Measurements from ENCODE around the gene PHACTR2. TPM values are rescaled to one million over a fixed set of nuclear protein-coding genes. Genes with fewer than 3 reads are reported as not detected.

Gene PHACTR2
- total RNA-seq, 2 experiments from 2014 or later = 19.6 to 25.0 TPM

- H3K9me3 Mint-ChIP-seq = no peaks in the 10 kb centered on the region
- no peak for DNase-seq
- H3K27ac Mint-ChIP-seq = no peak overlapping the region
- no peaks in the 10 kb centered on the region for H3K9me3 ChIP-seq (ENCODE audit: control insufficient read depth in 1 of 2, insufficient read depth in 1 of 2, low read length in 2 of 2)
- intact Hi-C loops (cut with DNase I, micrococcal nuclease) = no loop called here
- ChIA-PET POLR2A (no interaction called here), CTCF (no interaction called here)
- H3K27me3 Mint-ChIP-seq = no peaks in the 10 kb centered on the region
- H3K36me3 Mint-ChIP-seq (ENCODE audit: low read depth) = no peaks in the 10 kb centered on the region
- TF ChIP-seq, protein P1, sequence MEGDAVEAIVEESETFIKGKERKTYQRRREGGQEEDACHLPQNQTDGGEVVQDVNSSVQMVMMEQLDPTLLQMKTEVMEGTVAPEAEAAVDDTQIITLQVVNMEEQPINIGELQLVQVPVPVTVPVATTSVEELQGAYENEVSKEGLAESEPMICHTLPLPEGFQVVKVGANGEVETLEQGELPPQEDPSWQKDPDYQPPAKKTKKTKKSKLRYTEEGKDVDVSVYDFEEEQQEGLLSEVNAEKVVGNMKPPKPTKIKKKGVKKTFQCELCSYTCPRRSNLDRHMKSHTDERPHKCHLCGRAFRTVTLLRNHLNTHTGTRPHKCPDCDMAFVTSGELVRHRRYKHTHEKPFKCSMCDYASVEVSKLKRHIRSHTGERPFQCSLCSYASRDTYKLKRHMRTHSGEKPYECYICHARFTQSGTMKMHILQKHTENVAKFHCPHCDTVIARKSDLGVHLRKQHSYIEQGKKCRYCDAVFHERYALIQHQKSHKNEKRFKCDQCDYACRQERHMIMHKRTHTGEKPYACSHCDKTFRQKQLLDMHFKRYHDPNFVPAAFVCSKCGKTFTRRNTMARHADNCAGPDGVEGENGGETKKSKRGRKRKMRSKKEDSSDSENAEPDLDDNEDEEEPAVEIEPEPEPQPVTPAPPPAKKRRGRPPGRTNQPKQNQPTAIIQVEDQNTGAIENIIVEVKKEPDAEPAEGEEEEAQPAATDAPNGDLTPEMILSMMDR (IDR thresholded peaks at IDR 0.05) = no peak
- H3K36me3 ChIP-seq (ENCODE audit: insufficient read depth, low read length) = no peaks in the 10 kb centered on the region
- ATAC-seq (ENCODE audit: poor library complexity) = no peak
- H3K4me1 Mint-ChIP-seq (ENCODE audit: low read depth) = peaks cover 37% of the 10 kb centered on the region
- peaks cover under 1% of the 10 kb centered on the region for H3K4me1 ChIP-seq (ENCODE audit: insufficient read depth, low read length)
- H3K27me3 ChIP-seq (ENCODE audit: control insufficient read depth in 1 of 2, insufficient read depth in 2 of 2, low read length in 2 of 2) = no peaks in the 10 kb centered on the region
- H3K4me3 ChIP-seq (ENCODE audit: low read length) = no peak overlapping the region
- no peak overlapping the region for H3K4me3 Mint-ChIP-seq
- no peak overlapping the region for H3K27ac ChIP-seq (ENCODE audit: low read depth in 1 of 2, low read length in 2 of 2)
These were observed 21.1 kb downstream of the PHACTR2 start for GRCh38 chr6:143698759-143699429.

GRCh38 chr6:143699430-143699825 lies 21.7 kb downstream of the PHACTR2 start:
- no peaks in the 10 kb centered on the region for H3K27me3 ChIP-seq (ENCODE audit: control insufficient read depth in 1 of 2, insufficient read depth in 2 of 2, low read length in 2 of 2)
- no peak for ATAC-seq (ENCODE audit: poor library complexity)
- Mint-ChIP-seq H3K4me1 (ENCODE audit: low read depth) (peaks cover 34% of the 10 kb centered on the region), H3K4me3 (no peak overlapping the region), H3K27ac (no peak overlapping the region), H3K27me3 (no peaks in the 10 kb centered on the region), H3K9me3 (no peaks in the 10 kb centered on the region), H3K36me3 (ENCODE audit: low read depth) (no peaks in the 10 kb centered on the region)
- no peak overlapping the region for H3K4me3 ChIP-seq (ENCODE audit: low read length)
- no peaks in the 10 kb centered on the region for H3K4me1 ChIP-seq (ENCODE audit: insufficient read depth, low read length)
- TF ChIP-seq, protein P1 (IDR thresholded peaks at IDR 0.05) = no peak
- intact Hi-C loops (cut with DNase I, micrococcal nuclease) = no loop called here
- H3K9me3 ChIP-seq (ENCODE audit: control insufficient read depth in 1 of 2, insufficient read depth in 1 of 2, low read length in 2 of 2) = no peaks in the 10 kb centered on the region
- ChIA-PET POLR2A (no interaction called here), CTCF (no interaction called here)
- no peak for DNase-seq
- H3K36me3 ChIP-seq (ENCODE audit: insufficient read depth, low read length) = no peaks in the 10 kb centered on the region
- no peak overlapping the region for H3K27ac ChIP-seq (ENCODE audit: low read depth in 1 of 2, low read length in 2 of 2)

DNA sequence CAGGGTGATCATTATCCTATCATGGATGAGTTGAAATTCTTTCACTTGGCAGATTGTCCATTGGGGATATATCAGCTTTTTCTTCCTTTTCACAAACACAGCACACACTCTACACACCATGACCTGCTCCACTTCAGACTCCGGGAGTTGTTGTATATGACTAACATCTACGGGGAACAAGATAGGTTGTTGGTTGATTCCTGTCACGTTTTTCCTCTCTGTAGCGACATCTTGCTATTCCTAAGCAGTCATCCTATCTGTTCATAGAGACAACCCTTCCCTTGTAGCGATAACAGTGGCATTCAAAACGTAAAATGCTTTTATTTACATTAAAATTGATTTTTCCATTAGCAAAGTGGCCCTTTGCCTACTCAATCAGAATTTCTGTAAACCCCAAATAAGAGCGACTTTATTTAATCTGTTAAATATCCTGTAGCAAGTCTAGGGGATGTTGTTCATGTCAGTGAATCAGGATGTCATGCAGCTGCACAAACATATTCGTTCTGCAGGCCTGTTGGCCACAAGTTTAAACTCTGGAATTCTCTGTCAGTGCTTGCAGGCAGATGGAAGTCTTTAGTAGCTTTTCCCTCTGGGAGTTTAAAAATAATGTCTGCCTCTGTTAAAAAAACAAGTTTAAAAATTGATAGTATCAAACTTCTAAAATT lies 23.1 kb downstream of the PHACTR2 start:
- TF ChIP-seq, protein P1 (IDR thresholded peaks at IDR 0.05) = no peak
- Histone ChIP-seq H3K9me3 (ENCODE audit: control insufficient read depth in 1 of 2, insufficient read depth in 1 of 2, low read length in 2 of 2) (peaks cover 0 to 6% of the 10 kb centered on the region in 2 experiments), H3K27ac (ENCODE audit: low read depth in 1 of 2, low read length in 2 of 2) (no peak overlapping the region), H3K27me3 (ENCODE audit: control insufficient read depth in 1 of 2, insufficient read depth in 2 of 2, low read length in 2 of 2) (no peaks in the 10 kb centered on the region), H3K4me1 (ENCODE audit: insufficient read depth, low read length) (no peaks in the 10 kb centered on the region), H3K36me3 (ENCODE audit: insufficient read depth, low read length) (no peaks in the 10 kb centered on the region), H3K4me3 (ENCODE audit: low read length) (no peak overlapping the region)
- no peaks in the 10 kb centered on the region for H3K9me3 Mint-ChIP-seq
- no peaks in the 10 kb centered on the region for H3K27me3 Mint-ChIP-seq
- peaks cover 20% of the 10 kb centered on the region for H3K4me1 Mint-ChIP-seq (ENCODE audit: low read depth)
- H3K27ac Mint-ChIP-seq = no peak overlapping the region
- POLR2A ChIA-PET = interaction anchor here (0.5 kb wide), 1 partner anchor 31 kb away, joined by 3 read pairs; no protein-coding TSS in a partner anchor
- ATAC-seq (ENCODE audit: poor library complexity) (no peak), DNase-seq (no peak)
- no peak overlapping the region for H3K4me3 Mint-ChIP-seq
- CTCF ChIA-PET = no interaction called here
- H3K36me3 Mint-ChIP-seq (ENCODE audit: low read depth) = peaks cover 4% of the 10 kb centered on the region
- intact Hi-C loops (cut with DNase I, micrococcal nuclease) = loop anchor here in 1 of 2 experiments (10.0 kb wide), 1 partner anchor 224 kb away; no protein-coding TSS in a partner anchor

Measured in CD4-positive, alpha-beta T cell (primary cell).